ENCODE data around the gene ARPC3.

GRCh38 chr12:110426406-110426805, 23.7 kb downstream of the ARPC3 start:
- no peak for TF ChIP-seq CTCF (IDR thresholded peaks at IDR 0.05)
- TF ChIP-seq POLR2A (IDR thresholded peaks at IDR 0.05): no peak
- TF ChIP-seq EP300 (IDR thresholded peaks at IDR 0.05): no peak
